Gastroesophageal sphincter (tissue), 3 donors: ENCODE measurements around the gene PWWP2B.

ENCODE experiments used
- CTCF ChIP-seq, 4 experiments: fragments of 200-600 bp in 2 of 4; fragments of 450-650 bp in 2 of 4; sonication (generic) in 1 of 4; IDR thresholded peaks; one replicate each; pipeline ENCODE4 v1.5.1; 2017 to 2019; ENCODE audit warnings: antibody characterized with exemption in 4 of 4, mild to moderate bottlenecking in 2 of 4, moderate library complexity in 2 of 4
- POLR2A ChIP-seq, 2 donors: fragments of 450-650 bp; IDR thresholded peaks; one replicate each; pipeline ENCODE4 v1.6.1; 2017; ENCODE audit warnings: antibody characterized with exemption in 2 of 2, mild to moderate bottlenecking in 2 of 2, moderate library complexity in 1 of 2

- no peak for TF ChIP-seq POLR2A (IDR thresholded peaks at IDR 0.05)
- TF ChIP-seq CTCF (IDR thresholded peaks at IDR 0.05), result no peak
These were observed 39.9 kb downstream of the PWWP2B start for GRCh38 chr10:132436861-132437410.
